Activated CD4-positive, alpha-beta T cell treated with anti-CD3 and anti-CD28 coated beads, Interleukin-2, amount 50 U/mL, for 48 hours (primary cell): ENCODE measurements around the gene LAMA3.

Source experiments
- DNase-seq, 2 experiments: peaks; one replicate each; pipeline ENCODE4 v3.0.0-alpha.2; 2020

Gene LAMA3

DNA sequence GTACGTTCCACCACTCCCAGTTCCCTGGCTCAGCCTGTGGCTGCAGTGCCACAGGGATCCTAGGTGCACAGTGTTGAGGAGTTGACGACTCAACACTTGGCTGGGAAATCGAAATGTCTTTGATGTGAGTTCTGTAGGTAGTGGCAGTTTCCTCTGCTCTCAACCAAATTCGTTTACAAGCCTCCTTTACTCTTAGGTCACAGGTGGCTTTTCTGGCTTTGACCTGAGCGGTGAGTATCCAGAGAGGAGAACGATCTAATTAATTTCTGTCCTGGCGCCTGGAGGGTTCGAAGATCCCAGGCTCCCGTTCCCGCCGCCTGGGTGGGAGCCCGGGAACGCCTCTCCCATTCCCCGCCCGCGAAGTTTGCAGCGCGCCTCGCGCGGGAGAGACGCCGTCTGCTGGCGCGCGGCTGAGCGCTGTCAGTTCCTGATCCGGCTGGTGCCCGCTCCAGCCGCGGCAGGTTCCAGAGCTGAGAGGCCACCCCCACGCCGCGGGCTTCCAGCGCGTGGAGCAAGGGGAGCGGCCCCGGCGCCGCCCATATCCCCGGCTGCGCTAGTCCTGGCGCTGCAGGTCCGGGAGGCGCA lies at the start of gene LAMA3:
TSS of gene LAMA3 (plus strand) at position 423 of the 585 bp plus-strand sequence. CDS start 231 bp downstream, outside the sequence.
- DNase-seq = peak; percentile 31 to 40

DNA sequence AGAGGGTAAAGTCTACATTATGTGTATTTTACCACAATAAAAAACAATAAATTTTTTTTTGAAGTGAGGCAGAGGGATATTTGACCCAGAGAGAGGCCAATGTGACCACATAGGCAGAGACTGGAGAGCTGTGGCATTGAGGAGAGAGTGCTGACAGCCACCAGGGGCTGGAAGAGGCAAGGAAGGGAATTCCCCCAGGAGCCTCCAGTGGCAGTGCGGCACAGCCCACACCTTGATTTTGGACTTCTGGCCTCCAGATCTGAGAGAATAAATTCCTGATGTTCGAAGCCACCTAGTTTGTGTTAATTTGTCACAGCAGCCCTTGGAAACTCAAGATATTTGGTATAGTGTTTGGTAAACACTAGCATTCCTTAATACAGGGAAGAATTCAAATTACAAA lies 49.2 kb upstream of the LAMA3 start:
- no peak for DNase-seq

DNA sequence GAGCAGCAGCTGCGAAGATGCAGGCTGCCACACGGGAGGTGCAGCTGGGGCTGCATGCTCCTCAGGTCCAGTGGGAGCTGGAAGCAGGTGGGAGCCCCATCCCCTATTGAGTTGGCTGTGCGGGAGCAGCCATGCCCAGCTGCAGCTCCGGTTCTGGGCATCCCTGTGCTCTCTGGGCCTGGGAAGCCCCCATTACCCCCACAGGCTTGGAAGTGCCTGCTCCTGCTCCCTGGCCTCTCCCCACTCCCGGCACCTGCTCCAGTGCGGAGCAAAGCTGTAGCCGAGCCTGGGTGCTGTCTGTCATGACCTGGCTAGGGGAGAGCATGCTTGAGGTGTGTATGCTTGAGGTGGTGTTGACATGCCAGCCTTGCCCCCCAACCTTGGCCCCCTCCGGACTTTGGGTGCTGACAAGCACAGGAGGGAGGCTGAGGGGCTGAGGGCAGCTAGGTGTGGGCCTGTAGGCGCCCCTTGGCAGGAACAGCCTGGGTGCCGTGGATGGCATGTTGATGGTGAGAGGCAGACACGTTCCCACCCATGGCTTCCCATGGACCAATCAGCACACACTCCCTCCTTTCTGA lies 48.0 kb upstream of the LAMA3 start:
- DNase-seq = no peak

DNA sequence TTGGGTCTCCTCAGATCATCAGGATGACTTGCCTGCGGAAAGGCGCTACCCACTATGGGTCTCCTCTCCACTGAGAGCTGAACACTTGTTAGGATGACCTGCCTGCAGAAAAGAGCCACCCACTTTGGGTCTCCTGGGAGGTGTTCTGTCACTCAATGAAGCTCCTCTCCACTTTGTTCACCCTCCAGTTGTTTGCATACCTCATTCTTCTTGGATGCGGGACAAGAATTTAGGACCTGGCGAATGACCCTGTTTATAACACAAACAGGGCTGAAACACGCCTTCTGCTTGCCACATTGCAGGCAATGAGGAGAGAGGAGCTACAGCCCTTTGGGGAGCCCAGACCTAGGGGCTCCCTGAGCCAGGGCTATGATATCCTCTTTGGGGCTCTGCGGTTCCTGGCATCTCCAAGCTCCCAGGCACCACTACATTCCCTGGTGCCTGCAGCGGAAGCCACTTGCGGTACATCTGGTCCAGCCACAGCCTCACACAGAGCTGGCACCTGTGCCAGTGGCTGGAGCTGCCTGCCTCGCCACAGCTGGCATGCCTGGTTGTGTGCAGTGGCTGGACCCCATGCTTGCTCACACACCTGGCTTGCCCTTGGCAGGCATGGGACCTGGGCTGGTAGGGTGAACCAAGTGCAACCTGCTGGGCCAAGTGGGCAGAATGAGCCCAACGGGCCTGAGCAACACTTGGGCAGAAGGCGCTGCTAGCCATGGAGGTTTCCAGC lies 47.2 kb upstream of the LAMA3 start:
- DNase-seq = no peak

DNA sequence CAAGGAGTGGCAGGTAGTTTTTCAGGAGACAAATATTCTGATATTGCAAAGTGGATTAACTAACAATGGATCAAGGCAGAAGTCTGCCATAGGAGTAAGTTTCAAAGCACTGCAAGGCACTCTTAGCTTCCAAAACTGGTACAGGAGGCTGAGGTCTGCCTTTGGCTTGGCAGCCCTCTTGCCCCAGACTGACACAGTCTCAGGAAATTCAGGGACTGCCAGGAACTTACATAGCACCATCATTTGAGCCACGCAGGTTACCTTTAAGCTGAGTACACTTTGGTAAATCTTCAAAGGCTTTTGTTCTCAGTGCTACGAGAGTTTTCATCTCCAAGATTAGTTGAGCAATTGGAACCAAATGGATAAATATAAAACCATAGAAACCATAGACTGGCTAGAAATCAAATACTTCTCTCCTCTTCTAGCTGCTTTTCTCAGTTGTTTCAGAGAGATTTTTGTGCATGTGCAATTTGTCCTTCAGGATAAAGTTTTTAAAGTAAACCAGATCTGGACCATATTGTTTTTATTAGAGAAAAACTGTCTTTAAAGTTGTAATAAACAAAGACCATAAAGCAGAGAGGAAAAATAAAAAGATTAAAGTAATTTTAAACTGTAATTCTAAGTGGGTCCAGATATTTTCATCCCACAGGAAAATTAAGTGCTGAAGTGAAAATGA lies 45.3 kb upstream of the LAMA3 start:
- DNase-seq = no peak

DNA sequence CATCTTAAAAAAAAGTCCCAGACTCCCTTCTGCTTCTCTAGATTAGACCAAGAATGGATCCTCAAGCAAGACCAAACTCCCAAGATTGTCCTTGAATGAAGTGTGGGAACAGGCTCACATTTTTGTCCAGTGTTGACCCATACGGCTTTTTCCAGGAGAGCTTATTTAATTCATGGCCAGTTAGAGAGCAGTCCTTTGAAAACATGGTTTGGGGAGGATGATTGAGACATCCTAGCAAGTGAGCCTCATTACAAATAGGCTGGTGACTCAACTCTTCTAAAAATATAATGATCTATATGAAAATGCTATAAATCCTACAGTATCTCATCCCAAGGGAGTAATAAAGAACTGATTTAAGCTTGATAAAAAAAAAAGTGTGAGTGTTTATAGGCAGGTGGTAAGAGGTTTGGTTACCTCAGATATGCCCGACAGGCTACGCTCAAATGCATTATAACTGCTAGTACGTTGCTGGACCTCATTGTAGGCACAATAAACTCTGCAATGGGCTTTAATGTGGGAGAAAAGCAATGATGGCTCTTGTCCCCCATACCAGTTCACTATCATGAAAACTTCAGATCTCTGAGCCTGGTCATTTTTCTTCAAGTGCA lies 43.6 kb upstream of the LAMA3 start:
- no peak for DNase-seq

GRCh38 chr18:23646282-23646681 lies 43.0 kb upstream of the LAMA3 start:
- no peak for DNase-seq

- DNase-seq = no peak
Measured at GRCh38 chr18:23648456-23648855, 40.8 kb upstream of the LAMA3 start.

DNA sequence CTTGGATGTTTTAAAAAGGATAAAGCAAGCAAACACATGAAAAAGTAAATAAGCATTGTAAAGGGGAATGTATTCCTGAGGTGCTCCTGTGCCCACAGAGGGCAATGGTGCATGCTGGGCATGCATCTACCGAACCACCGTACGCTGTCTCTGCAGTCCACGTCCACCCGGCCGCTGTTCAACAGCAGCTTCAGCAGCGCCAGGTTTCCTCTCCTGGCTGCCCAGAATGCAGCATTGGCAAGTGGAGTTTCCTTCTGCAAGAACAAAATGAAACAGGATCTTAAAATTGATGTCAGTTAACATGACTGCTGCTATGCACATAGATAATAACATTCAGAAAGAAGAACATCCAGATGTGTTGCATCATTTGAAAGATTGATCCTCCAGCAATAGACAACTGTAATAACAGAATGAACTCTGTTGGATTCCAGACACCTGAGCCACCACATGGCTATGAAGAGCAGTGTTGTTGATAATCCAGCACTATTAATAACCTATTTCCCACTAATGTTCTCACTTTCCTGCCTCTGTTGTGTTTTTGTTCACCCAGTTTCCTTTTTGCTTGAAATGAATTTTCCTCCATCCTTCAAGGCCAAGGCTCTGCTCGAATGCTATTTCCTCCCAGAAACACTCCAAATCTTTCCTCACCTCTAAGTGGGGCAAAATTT lies 40.2 kb upstream of the LAMA3 start:
- no peak for DNase-seq

DNA sequence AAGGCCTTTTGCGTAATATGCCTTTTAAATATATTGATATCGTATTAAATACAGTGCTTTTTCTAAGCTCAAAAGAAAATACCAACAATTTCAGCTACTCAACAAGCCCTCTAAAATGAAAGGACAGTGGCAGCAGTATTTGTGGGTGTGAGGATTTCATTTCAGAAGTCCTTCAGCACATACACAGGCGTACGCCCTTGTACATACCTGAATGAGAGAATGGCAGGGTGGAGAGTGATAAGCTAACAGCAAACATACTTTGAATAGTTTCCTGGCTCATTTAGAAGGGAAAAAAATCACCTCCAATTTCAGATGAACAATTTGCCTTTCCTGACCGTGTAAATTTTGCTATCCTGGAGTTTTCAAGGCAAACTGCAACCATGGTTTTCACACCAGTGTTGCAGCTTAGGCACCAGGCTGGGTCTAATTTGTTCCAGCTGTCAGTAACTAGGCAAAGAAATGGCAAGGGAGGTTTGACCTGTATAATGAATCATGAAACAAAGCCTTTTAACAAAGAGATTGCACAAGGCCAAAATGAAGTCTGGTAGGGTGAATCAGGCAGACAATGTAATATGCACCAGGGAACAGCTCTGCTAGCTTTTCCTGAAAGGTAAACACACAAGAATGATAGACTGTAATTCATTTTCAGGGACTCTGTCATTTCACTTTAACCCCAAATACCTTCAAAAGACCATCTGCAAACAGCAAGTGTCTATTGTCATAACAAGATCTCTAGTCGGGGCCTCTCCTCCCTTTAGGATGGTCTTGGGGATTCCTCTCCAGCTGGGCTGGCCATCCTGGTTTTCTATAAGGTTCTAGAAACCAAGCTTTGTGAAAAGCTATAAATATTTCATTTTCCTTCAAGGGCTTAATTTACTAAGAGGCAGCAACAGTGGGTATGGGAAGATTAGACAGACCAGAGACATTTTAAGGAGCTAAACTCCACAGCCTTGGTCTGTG lies 38.0 kb upstream of the LAMA3 start:
- DNase-seq = no peak

DNA sequence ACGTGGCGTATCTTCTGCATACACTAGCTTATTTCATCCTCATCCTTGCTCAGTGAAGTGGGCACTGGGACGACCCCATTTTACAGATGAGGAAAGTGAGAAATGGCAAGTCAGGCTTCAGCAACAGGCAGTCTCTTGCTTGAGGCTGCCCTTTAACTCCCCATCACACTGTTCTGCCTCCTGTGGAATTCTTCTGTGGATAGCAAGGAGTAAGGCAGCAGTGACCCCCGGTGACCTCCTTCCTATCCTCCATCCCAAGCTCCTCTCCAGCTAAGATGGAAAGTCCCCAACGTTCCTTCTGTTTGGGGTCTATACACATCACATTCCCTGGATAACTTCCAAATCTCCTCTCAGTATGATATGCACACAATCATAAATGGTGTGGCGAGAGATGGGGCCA lies 37.0 kb upstream of the LAMA3 start:
- DNase-seq = no peak

DNA sequence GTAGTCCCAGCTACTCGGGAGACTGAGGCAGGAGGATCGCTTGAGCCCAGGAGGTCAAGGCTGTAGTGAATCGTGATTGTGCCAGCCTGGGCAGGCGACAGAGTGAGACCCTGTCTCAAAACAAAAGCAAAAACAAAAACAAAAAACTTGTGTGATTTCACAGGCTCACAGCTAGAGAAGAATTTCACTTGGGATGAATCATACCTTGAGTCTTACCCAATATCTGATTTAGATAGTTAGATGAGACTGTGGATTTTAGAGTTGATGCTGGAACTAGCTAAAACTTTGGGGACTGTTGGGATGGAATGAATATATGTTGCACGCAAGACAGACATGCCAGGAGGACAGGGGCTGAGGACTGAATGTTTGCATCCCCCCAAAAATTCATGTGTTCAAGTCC lies 31.0 kb upstream of the LAMA3 start:
- DNase-seq = no peak

DNA sequence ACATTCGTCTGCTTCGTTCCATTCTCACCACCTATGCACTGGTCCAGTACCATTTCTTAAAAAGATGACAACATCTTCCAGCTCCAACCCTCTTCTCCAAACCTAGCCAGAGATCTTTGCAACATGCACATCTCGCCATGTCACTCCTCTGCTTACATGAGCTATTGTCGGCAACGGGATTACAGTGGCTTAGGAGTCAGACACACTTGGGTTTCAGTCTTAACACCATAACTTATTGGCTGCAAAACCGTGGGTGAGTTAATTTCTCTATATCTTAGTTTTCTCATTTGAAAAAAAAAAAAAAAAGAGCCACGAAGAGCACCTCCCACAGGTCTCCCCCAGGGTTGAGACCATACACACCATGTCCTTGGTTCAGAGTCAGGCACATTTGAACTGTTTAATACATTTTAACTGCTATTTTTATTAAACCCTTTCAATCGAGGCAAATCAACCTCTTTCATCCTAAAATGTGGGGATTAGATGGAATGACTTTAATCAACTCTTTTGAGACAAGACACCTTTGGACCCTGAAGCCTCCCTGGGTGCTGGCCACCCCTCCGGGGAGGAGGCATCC lies 27.4 kb upstream of the LAMA3 start:
- peak in 1 of 2 experiments; percentile 9 for DNase-seq

DNA sequence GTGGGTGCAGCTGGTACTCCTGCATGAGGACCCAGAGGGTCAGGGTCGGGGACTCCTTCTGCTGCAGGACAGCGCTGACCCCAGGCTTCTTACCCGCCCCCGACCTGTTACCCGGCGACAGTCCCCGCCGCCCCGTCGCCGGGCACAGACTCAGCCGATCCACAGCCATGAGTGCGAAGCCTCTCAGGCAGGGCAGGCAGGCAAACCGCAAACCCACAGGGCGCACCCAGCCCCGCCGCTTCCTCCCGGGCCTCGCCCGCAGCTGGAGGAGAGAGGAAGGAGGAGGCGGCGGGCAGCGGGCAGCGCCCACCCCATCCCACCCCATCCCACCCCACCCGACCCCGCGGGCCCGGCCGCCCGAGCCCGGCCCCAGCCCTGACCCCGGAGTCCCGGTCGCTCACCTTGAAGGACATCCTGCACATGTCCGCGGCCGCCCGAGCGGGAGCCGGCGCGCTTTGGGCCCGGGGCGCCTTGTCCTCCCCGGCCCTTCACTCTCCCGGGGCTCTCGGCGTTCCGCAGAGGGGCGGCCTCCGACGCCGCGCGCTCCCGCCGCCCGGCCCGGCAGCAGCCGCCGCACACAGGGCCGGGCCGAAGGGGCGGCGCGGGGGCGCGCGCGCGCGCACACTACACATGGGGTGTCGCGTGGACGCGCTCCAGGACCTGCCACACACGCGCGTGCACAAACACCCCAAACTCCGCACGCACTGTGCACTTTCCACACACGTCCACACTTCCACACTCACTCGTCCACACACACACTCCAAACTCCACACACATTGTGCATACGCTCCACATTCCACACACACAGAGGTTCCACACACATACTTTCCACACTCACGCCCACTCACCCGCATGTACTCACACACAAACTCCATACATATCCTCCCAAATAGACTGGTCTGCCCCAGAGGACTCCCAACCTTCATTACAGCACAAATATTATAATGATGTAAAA lies 26.7 kb upstream of the LAMA3 start, which contains the start of gene ANKRD29:
TSS of gene ANKRD29 (minus strand) at position 603 of the 955 bp plus-strand sequence. CDS start at position 422, 181 bp downstream.
- DNase-seq = peak; percentile 55 to 65

DNA sequence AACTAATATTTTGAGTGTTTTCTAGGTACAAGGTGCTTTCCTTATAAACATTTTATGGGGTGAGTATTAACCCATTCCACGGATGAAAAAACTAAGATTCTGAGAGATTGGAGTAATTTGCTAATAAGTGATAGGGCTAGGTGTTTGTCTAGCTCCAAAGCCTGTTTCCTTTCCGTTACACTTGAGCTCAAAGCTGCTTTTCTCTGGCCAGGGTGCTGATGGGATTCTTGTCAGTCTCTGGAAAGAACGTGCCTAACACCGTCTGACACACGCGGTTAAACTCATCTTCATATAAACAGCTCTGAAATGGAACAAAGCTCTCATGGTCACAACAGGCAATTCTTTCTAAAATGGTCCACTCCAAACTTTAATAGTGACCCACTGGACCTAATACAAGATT lies 24.6 kb upstream of the LAMA3 start:
- no peak for DNase-seq

DNA sequence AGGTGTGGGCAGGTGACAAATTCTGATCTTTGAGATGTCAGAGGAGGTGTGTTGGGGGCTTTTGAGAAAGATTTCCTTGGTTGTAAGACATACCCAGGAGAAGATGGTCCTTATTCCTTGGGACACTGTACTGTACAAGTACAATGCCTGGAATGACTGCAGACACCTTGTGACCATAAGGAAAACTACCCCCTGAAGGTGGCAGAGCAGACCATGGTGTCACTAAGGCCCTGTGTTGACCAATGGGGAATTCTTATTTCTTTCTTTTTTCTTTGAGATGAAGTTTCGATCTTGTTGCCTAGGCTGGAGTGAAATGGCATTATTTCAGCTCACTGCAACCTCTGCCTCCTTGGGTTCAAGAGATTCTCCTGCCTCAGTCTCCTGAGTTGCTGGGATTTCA lies 22.1 kb upstream of the LAMA3 start:
- DNase-seq = no peak

- no peak for DNase-seq
Measured at GRCh38 chr18:23668731-23669130, 20.5 kb upstream of the LAMA3 start.

- no peak for DNase-seq
Measured at GRCh38 chr18:23669202-23669766, 20.0 kb upstream of the LAMA3 start.

DNA sequence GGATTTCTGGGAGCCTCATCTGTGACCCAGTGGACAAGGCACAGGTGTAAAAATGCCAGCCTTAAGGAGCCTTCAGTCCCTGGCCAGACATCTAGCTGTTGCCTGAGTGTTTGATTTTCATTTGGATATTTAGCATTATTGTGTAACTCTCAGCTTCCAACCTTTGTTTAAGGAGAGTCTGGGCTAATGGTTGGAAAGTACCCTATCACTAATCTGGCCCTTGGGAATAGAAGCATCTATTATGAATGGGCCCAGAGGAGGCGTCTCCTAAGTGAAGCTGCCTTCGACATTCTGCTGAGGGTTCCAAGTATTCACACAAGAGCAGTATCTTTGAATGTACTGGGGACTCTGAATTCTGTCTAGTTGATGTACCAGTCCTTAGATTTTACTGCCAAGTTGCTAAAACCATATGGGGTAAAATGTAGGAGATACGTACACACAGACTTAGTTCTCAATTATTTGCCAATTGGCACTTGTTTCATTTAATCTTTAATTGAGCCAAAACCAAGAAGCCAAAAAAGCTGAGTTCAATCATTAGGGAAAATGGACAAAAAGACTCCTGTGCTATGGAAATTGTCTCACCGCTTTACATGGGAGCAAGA lies 19.3 kb upstream of the LAMA3 start:
- no peak for DNase-seq
